ENCODE measurements around the gene PCNX3. TPM values are rescaled to one million over a fixed set of nuclear protein-coding genes. Genes with fewer than 3 reads are reported as not detected.

Gene PCNX3
- total and polyA plus RNA-seq, 2 donors (not counting 3 experiments of a cell fraction or from before 2014, with no cell fraction given): 42.6 to 53.9 TPM

DNA sequence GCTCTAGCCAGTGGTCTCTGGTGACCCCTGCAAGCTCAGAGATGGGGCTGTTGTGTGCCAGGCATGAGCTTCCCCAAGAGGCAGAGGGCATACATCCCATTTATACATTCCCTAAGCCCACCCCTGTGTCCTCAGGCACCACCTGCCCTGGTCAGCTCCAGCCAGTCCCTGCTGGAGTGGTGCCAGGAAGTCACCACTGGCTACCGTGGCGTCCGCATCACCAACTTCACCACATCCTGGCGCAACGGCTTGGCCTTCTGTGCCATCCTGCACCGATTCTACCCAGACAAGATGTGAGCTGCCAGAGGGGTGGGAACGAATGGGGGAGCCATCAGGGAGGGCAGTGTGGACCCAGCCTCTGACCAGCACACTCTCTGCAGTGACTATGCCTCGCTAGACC, 31.5 kb upstream of the PCNX3 start:
- H3K9ac ChIP-seq (replicated peaks; ENCODE audit: extremely low read depth, insufficient read depth, low read length): no peak overlapping the region
- H3K9me3 ChIP-seq (replicated peaks; ENCODE audit: control insufficient read depth, insufficient read depth, low read length): no peaks in the 10 kb centered on the region
- CTCF ChIA-PET: interaction anchor here (0.9 to 2.8 kb wide), 3 partner anchors 8 to 31 kb away, joined by 3 to 18 read pairs (median 3); no protein-coding TSS in a partner anchor
- no peaks in the 10 kb centered on the region for H3K36me3 ChIP-seq (ENCODE audit: control insufficient read depth in 2 of 2, extremely low read depth in 1 of 2, insufficient read depth in 2 of 2, low read length in 2 of 2)
- DNase-seq (ENCODE audit: low read depth, low spot score): no peak
- POLR2A ChIA-PET: no interaction called here
- no peak for FAIRE-seq
- no peaks in the 10 kb centered on the region for H4K20me1 ChIP-seq (replicated peaks; ENCODE audit: control insufficient read depth, extremely low read depth, insufficient read depth, low read length)
- H3K4me3 ChIP-seq (replicated peaks in 1 of 3; ENCODE audit: insufficient read depth in 1 of 3, low read depth in 1 of 3, low read length in 3 of 3): no peak overlapping the region
- no peaks in the 10 kb centered on the region for H3K79me2 ChIP-seq (ENCODE audit: control insufficient read depth, insufficient read depth, low read length)
- intact Hi-C loops (cut with micrococcal nuclease): no loop called here
- no peaks in the 10 kb centered on the region for H3K4me1 ChIP-seq (ENCODE audit: control insufficient read depth, extremely low read depth, insufficient read depth, low read length)
- no peak overlapping the region for H3K27ac ChIP-seq (ENCODE audit: insufficient read depth, low read depth, low read length)
- no peak for TF ChIP-seq GATA2 (IDR thresholded peaks at IDR 0.05; ENCODE audit: insufficient read depth, insufficient read length, low read depth, low read length)
- no peak for TF ChIP-seq MYC (IDR thresholded peaks at IDR 0.05; ENCODE audit: low read depth, low read length)
- no TSS peak for BruUV-seq (replicated peaks)
- no peak overlapping the region for H3K4me2 ChIP-seq (ENCODE audit: insufficient read depth, low read length)
- dilution Hi-C loops (cut with MboI; ENCODE audit: extremely low pct_ligation_motif_present, low sequenced_read_pairs): no loop called here
- H3K27me3 ChIP-seq (ENCODE audit: control insufficient read depth in 2 of 2, insufficient read depth in 2 of 2, low read length in 2 of 2): no peaks in the 10 kb centered on the region
- no peaks in the 10 kb centered on the region for H3K9me1 ChIP-seq (replicated peaks; ENCODE audit: control insufficient read depth, extremely low read depth, insufficient read depth, low read length)
- no peak overlapping the region for H2AFZ ChIP-seq (ENCODE audit: low read depth, low read length)

GRCh38 chr11:65584723-65585171, 30.8 kb upstream of the PCNX3 start:
- intact Hi-C loops (cut with micrococcal nuclease) (no loop called here), dilution Hi-C loops (cut with MboI; ENCODE audit: extremely low pct_ligation_motif_present, low sequenced_read_pairs) (no loop called here)
- Histone ChIP-seq H3K9ac (replicated peaks; ENCODE audit: extremely low read depth, insufficient read depth, low read length) (no peak overlapping the region), H3K9me1 (replicated peaks; ENCODE audit: control insufficient read depth, extremely low read depth, insufficient read depth, low read length) (no peaks in the 10 kb centered on the region), H3K4me2 (ENCODE audit: insufficient read depth, low read length) (no peak overlapping the region), H2AFZ (ENCODE audit: low read depth, low read length) (no peak overlapping the region), H3K36me3 (ENCODE audit: control insufficient read depth in 2 of 2, extremely low read depth in 1 of 2, insufficient read depth in 2 of 2, low read length in 2 of 2) (no peaks in the 10 kb centered on the region), H3K79me2 (ENCODE audit: control insufficient read depth, insufficient read depth, low read length) (no peaks in the 10 kb centered on the region), H3K9me3 (replicated peaks; ENCODE audit: control insufficient read depth, insufficient read depth, low read length) (no peaks in the 10 kb centered on the region), H3K27ac (ENCODE audit: insufficient read depth, low read depth, low read length) (no peak overlapping the region), H3K4me1 (ENCODE audit: control insufficient read depth, extremely low read depth, insufficient read depth, low read length) (no peaks in the 10 kb centered on the region), H3K4me3 (replicated peaks in 1 of 3; ENCODE audit: insufficient read depth in 1 of 3, low read depth in 1 of 3, low read length in 3 of 3) (no peak overlapping the region), H4K20me1 (replicated peaks; ENCODE audit: control insufficient read depth, extremely low read depth, insufficient read depth, low read length) (no peaks in the 10 kb centered on the region), H3K27me3 (ENCODE audit: control insufficient read depth in 2 of 2, insufficient read depth in 2 of 2, low read length in 2 of 2) (no peaks in the 10 kb centered on the region)
- ChIA-PET CTCF (interaction anchor here (2.8 to 12.2 kb wide), 3 partner anchors 9 to 45 kb away, joined by 18 to 206 read pairs (median 167); partner anchors contain the start of genes EHBP1L1, FAM89B and ZNRD2), POLR2A (no interaction called here)
- DNase-seq (ENCODE audit: low read depth, low spot score): no peak
- no TSS peak for BruUV-seq (replicated peaks)
- TF ChIP-seq FOS (IDR thresholded peaks at IDR 0.05; ENCODE audit: borderline replicate concordance, insufficient read depth, low read length) (no peak), GATA2 (IDR thresholded peaks at IDR 0.05; ENCODE audit: insufficient read depth, insufficient read length, low read depth, low read length) (no peak), JUN (IDR thresholded peaks at IDR 0.05; ENCODE audit: borderline replicate concordance, insufficient read depth, insufficient read length, low read depth) (no peak), POLR2A (IDR thresholded peaks at IDR 0.05; ENCODE audit: low read depth, low read length) (no peak), POLR2AphosphoS5 (IDR thresholded peaks at IDR 0.05; ENCODE audit: insufficient read depth, low read depth, low read length) (no peak), MYC (IDR thresholded peaks at IDR 0.05; ENCODE audit: low read depth, low read length) (no peak), EZH2 (IDR thresholded peaks at IDR 0.05; ENCODE audit: borderline replicate concordance, low read depth, low read length, severe bottlenecking) (no peak)
- TF ChIP-seq, protein P1, sequence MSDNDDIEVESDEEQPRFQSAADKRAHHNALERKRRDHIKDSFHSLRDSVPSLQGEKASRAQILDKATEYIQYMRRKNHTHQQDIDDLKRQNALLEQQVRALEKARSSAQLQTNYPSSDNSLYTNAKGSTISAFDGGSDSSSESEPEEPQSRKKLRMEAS (IDR thresholded peaks at IDR 0.05; ENCODE audit: insufficient read depth, insufficient read length): no peak
- TF ChIP-seq, protein P2, sequence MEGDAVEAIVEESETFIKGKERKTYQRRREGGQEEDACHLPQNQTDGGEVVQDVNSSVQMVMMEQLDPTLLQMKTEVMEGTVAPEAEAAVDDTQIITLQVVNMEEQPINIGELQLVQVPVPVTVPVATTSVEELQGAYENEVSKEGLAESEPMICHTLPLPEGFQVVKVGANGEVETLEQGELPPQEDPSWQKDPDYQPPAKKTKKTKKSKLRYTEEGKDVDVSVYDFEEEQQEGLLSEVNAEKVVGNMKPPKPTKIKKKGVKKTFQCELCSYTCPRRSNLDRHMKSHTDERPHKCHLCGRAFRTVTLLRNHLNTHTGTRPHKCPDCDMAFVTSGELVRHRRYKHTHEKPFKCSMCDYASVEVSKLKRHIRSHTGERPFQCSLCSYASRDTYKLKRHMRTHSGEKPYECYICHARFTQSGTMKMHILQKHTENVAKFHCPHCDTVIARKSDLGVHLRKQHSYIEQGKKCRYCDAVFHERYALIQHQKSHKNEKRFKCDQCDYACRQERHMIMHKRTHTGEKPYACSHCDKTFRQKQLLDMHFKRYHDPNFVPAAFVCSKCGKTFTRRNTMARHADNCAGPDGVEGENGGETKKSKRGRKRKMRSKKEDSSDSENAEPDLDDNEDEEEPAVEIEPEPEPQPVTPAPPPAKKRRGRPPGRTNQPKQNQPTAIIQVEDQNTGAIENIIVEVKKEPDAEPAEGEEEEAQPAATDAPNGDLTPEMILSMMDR (IDR thresholded peaks at IDR 0.05; ENCODE audit: extremely low read depth in 1 of 2, insufficient read depth in 1 of 2, low read depth in 1 of 2, low read length in 2 of 2): no peak
- FAIRE-seq: no peak
